K562 (cell line): ENCODE data around the gene DDAH2.

Source experiments
- CHD2 ChIP-seq: IDR thresholded peaks from 2 replicates; pipeline ENCODE4 v1.6.1; 2011; ENCODE audit warnings: low read depth, low read length
- HDAC2 ChIP-seq: fragments of 450-650 bp; IDR thresholded peaks from 2 replicates; pipeline ENCODE4 v1.6.1; 2016; ENCODE audit warnings: mild to moderate bottlenecking
- NFIC ChIP-seq: fragments of 450-650 bp; IDR thresholded peaks from 2 replicates; pipeline ENCODE4 v1.6.1; 2017; ENCODE audit warnings: mild to moderate bottlenecking, inconsistent platforms
- PHTF2 ChIP-seq: fragments of 250-450 bp; sonication (Bioruptor Pico); IDR thresholded peaks from 2 replicates; pipeline ENCODE4 v1.5.0; 2021; ENCODE audit warnings: mild to moderate bottlenecking
- RAD21 ChIP-seq, 2 experiments: fragments of 250-450 bp in 1 of 2; fragments of 450-650 bp in 1 of 2; sonication (Bioruptor Pico) in 1 of 2; formaldehyde crosslinking in 1 of 2; IDR thresholded peaks in 1 of 2; conservative IDR thresholded peaks in 1 of 2; 2 replicates each; pipeline versions ENCODE4 v1.4.0 to v1.8.0; 2020 to 2022; ENCODE audit warnings: mild to moderate bottlenecking in 2 of 2, moderate library complexity in 1 of 2
- RAD51 ChIP-seq: fragments of 450-650 bp; IDR thresholded peaks from 2 replicates; pipeline ENCODE4 v1.7.1; 2016; ENCODE audit warnings: low read depth, mild to moderate bottlenecking, borderline replicate concordance
- SMARCB1 ChIP-seq: IDR thresholded peaks from 2 replicates; pipeline ENCODE4 v1.6.1; 2011; ENCODE audit warnings: improper control_type of control experiment, low read depth; ENCODE audit not compliant: insufficient read length
- SREBF1 ChIP-seq: fragments of 150-350 bp; IDR thresholded peaks from 2 replicates; pipeline ENCODE4 v1.6.1; 2014; ENCODE audit warnings: antibody characterized with exemption, low read depth, low read length, borderline replicate concordance
- ZNF324 ChIP-seq: fragments of 250-450 bp; sonication (Bioruptor Pico); IDR thresholded peaks from 2 replicates; pipeline ENCODE4 v1.4.0; 2020; ENCODE audit warnings: mild to moderate bottlenecking
- ZNF764 ChIP-seq: fragments of 250-450 bp; sonication (Bioruptor Pico); IDR thresholded peaks from 2 replicates; pipeline ENCODE4 v1.4.0; 2020; ENCODE audit warnings: low read depth, mild to moderate bottlenecking, moderate library complexity
- TF ChIP-seq, protein P1 (sequence below), 3 experiments: IDR thresholded peaks in 2 of 3; conservative IDR thresholded peaks in 1 of 3; 2 replicates each; pipeline ENCODE4 v1.5.1; 2011 to 2012; ENCODE audit warnings: low read length in 3 of 3, mild to moderate bottlenecking in 3 of 3, control low read depth in 2 of 3, improper control_type of control experiment in 1 of 3, inconsistent platforms in 1 of 3, low read depth in 1 of 3, mixed read lengths in 1 of 3, moderate library complexity in 1 of 3; ENCODE audit not compliant: insufficient read depth in 2 of 3
- TF ChIP-seq, protein P2 (sequence below), 2 experiments: fragments of 450-650 bp; IDR thresholded peaks; 2 replicates each; pipeline ENCODE4 v1.6.1; 2016; ENCODE audit warnings: mild to moderate bottlenecking in 2 of 2, borderline replicate concordance in 1 of 2, low read depth in 1 of 2, moderate library complexity in 1 of 2
- TF ChIP-seq, protein P3 (sequence below): sonication (generic); formaldehyde crosslinking; IDR thresholded peaks from 2 replicates; pipeline ENCODE4 v1.9.0; 2022; ENCODE audit warnings: mild to moderate bottlenecking, missing genetic modification reagents
- TF ChIP-seq, protein P4 (sequence below): sonication (generic); formaldehyde crosslinking; IDR thresholded peaks from 2 replicates; pipeline ENCODE4 v1.8.1; 2023; ENCODE audit warnings: mild to moderate bottlenecking, missing genetic modification reagents

DNA sequence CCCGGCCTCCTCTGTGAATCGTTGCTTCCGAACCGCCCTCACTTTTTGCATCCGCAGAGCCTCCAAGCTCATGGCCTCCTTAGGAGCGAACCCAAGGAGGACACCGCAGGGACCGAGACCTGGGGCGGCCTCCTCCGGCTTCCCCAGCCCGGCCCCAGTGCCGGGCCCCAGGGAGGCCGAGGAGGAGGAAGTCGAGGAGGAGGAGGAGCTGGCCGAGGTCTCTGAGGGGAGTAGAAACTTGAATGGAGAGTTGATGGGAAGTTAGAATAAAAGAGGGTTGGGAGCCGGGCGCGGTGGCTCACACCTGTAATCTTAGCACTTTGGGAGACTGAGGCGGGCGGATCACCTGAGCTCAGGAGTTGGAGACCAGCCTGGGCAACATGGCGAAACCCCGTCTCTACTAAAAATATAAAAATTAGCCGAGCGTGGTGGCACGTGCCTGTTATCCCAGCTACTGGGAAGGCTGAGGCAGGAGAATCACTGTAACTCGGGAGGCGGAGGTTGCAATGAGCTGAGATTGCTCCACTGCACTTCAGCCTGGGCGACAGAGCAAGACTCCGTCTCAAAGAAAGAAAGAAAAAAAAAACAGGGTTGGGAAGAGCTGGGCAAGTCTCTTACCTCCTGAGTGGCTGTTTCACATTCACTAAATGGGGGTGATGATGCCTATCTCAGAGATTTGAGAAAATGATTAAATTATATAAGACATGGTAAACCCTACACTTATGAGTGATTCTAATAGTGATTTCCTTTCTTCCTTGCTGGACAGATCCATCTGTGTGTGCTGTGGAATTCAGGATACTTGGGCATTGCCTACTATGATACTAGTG lies 11.5 kb upstream of the DDAH2 start:
- TF ChIP-seq, protein P1, sequence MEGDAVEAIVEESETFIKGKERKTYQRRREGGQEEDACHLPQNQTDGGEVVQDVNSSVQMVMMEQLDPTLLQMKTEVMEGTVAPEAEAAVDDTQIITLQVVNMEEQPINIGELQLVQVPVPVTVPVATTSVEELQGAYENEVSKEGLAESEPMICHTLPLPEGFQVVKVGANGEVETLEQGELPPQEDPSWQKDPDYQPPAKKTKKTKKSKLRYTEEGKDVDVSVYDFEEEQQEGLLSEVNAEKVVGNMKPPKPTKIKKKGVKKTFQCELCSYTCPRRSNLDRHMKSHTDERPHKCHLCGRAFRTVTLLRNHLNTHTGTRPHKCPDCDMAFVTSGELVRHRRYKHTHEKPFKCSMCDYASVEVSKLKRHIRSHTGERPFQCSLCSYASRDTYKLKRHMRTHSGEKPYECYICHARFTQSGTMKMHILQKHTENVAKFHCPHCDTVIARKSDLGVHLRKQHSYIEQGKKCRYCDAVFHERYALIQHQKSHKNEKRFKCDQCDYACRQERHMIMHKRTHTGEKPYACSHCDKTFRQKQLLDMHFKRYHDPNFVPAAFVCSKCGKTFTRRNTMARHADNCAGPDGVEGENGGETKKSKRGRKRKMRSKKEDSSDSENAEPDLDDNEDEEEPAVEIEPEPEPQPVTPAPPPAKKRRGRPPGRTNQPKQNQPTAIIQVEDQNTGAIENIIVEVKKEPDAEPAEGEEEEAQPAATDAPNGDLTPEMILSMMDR (IDR thresholded peaks at IDR 0.05 in 2 of 3, conservative IDR thresholded peaks at IDR 0.05 in 1 of 3; ENCODE audit: insufficient read depth in 2 of 3, low read depth in 1 of 3, low read length in 3 of 3): no peak
- TF ChIP-seq RAD21 (CRISPR knock-in tag; conservative IDR thresholded peaks at IDR 0.05 in 1 of 2, IDR thresholded peaks at IDR 0.05 in 1 of 2) (0 out of 4 replicates have a peak, but pooled peaks of 1 of the 2 experiments have one; percentile 1), SREBF1 (no peak), RAD51 (no peak), NFIC (no peak), HDAC2 (peak; percentile 21; the same call in 1 of the 2 replicates), PHTF2 (CRISPR knock-in tag) (peak; percentile 7; the same call in 1 of the 2 replicates), SMARCB1 (no peak), ZNF764 (CRISPR knock-in tag) (no peak), ZNF324 (CRISPR knock-in tag) (no peak), CHD2 (no peak)
- TF ChIP-seq, protein P2, sequence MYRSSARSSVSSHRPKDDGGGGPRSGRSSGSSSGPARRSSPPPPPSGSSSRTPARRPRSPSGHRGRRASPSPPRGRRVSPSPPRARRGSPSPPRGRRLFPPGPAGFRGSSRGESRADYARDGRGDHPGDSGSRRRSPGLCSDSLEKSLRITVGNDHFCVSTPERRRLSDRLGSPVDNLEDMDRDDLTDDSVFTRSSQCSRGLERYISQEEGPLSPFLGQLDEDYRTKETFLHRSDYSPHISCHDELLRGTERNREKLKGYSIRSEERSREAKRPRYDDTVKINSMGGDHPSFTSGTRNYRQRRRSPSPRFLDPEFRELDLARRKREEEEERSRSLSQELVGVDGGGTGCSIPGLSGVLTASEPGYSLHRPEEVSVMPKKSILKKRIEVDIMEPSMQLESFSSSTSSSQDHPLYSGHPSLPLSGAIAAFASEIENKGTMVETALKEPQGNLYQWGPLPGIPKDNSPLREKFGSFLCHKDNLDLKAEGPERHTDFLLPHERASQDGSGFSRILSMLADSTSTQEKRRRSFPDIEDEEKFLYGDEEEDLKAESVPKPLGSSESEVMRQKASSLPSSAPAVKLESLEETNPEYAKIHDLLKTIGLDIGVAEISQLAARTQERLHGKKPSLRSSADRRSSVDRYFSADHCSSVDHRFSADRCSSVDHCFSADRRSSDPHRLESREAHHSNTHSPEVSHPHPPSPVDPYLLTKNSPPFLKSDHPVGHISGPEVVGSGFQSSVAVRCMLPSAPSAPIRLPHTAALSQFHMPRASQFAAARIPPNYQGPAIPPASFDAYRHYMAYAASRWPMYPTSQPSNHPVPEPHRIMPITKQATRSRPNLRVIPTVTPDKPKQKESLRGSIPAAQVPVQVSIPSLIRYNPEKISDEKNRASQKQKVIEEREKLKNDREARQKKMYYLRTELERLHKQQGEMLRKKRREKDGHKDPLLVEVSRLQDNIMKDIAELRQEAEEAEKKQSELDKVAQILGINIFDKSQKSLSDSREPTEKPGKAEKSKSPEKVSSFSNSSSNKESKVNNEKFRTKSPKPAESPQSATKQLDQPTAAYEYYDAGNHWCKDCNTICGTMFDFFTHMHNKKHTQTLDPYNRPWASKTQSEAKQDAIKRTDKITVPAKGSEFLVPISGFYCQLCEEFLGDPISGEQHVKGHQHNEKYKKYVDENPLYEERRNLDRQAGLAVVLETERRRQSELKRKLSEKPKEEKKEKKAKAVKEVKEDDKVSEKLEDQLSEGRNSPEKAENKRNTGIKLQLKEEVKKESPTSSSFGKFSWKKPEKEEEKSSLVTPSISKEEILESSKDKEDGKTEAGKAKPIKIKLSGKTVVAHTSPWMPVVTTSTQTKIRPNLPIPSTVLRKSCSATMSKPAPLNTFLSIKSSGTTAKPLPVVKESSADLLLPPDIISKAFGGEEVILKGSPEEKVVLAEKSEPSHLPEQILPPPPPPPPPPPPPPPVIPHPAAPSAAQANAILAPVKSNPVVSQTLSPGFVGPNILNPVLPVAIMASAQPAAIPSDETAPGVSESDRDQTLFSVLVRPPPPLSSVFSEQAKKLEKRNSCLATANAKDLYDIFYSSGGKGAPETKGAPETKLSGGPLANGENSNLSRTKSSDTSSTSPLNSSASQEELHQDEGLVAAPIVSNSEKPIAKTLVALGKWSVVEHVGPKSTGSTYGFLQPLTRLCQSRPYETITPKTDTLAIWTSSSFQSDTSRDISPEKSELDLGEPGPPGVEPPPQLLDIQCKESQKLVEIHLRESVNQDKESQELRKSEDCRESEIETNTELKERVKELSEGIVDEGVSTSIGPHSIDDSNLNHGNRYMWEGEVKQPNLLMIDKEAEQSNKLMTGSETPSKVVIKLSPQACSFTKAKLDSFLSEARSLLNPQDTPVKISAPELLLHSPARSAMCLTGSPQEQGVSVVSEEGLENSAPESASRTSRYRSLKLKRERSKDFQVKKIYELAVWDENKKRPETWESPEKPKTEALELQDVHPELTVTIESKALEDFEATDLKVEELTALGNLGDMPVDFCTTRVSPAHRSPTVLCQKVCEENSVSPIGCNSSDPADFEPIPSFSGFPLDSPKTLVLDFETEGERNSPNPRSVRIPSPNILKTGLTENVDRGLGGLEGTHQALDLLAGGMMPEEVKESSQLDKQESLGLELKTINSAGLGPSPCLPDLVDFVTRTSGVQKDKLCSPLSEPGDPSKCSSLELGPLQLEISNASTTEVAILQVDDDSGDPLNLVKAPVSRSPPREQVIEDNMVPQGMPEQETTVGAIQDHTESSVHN (IDR thresholded peaks at IDR 0.05; ENCODE audit: borderline replicate concordance in 1 of 2, low read depth in 1 of 2): no peak
- TF ChIP-seq, protein P3, sequence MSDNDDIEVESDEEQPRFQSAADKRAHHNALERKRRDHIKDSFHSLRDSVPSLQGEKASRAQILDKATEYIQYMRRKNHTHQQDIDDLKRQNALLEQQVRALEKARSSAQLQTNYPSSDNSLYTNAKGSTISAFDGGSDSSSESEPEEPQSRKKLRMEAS (CRISPR knock-in tag): no peak
- TF ChIP-seq, protein P4, sequence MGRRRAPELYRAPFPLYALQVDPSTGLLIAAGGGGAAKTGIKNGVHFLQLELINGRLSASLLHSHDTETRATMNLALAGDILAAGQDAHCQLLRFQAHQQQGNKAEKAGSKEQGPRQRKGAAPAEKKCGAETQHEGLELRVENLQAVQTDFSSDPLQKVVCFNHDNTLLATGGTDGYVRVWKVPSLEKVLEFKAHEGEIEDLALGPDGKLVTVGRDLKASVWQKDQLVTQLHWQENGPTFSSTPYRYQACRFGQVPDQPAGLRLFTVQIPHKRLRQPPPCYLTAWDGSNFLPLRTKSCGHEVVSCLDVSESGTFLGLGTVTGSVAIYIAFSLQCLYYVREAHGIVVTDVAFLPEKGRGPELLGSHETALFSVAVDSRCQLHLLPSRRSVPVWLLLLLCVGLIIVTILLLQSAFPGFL (CRISPR knock-in tag): no peak
